Left lobe of liver (tissue), 2 donors: ENCODE results near the gene CDC42SE1. TPM values are rescaled to one million over a fixed set of nuclear protein-coding genes. Genes with fewer than 3 reads are reported as not detected.

Experiments used
- ATAC-seq: fragments of 200-7000 bp; cut with Tn5 transposase; one replicate; pipeline ENCODE4 v1.9.1; 2020; ENCODE audit warnings: mild to moderate bottlenecking, moderate library complexity
- DNase-seq: peaks from one replicate; pipeline ENCODE4 v3.0.0-alpha.2; 2020; ENCODE audit warnings: low spot score
- total RNA-seq: library from RNA; stranded (reverse); gene quantifications from one replicate; pipeline ENCODE4 v1.2.1, GENCODE V29; 2021
- donor health status: DM: no; HTN: no; CAD: no; lungs with moderate emphysema.
- donor health status: DM: no; HTN: yes; CAD: no.

The CDC42SE1 gene
- total RNA-seq, 1 donor from 2014 or later: 21.0 TPM

DNA sequence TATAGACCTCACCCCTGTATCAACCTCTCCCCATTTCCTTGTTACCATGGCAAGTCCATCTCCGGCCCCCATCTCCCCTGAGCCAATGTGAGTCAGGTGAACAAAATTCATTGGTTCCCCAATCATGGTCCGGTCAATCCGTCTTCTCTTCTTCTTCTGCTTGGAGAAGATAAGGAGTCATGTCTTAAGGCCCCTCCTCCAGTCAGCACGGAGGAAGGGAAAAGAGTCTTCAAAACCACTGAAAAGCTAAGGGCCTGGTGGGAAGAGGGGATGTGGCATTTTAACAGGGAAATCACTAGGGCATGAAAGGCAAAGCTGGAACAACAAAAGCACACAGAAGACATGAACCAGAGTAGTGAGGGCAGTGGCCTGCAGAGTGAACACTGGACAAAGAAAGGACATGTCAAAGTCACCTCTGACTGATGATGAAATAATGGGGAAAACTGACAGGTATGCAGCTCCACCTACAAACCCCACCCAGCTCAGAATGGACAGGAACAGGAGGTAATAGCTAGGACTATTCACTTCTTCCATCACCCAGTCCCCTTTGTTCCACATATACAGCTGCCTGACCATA, 4.4 kb downstream of the CDC42SE1 start:
- DNase-seq (no peak), ATAC-seq (no peak)

GRCh38 chr1:151051356-151052009, 7.9 kb downstream of the CDC42SE1 start:
- no peak for DNase-seq
- no peak for ATAC-seq

DNA sequence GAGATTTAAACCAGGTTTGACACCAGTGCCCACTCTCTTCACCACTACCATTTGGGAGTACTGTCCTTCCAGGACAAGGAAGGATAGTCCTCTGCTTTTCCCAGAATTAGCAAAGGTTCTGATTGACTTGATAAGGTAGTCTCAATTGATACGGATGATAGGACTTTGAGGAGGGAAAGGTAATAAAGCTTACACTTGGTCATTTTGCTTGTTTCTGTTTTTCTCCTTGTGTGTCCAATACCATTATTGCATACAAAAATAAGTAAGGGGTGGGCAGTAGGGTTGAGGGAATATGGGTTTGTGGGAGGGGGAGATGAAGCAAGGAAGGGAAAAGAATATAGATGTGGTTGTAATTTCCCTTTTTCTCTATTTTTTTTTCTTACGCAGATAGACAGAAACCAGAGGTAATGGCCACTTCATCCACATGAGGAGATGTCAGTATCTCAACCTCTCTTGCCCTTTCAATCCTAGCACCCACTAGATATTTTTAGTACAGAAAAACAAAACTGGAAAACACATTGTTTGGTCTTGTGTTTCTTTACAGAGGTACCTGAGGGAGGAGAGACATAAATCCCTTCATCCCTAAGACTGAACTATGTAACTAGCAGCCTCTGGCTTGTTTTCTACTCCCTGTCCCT, 9.3 kb downstream of the CDC42SE1 start:
- ATAC-seq (no peak), DNase-seq (no peak)

- no peak for DNase-seq
- no peak for ATAC-seq
Observed at GRCh38 chr1:151049458-151049857, 10.0 kb downstream of the CDC42SE1 start.

GRCh38 chr1:151048645-151049032, 10.8 kb downstream of the CDC42SE1 start:
- DNase-seq (no peak), ATAC-seq (peak; percentile 38)

GRCh38 chr1:151047925-151048644, 11.3 kb downstream of the CDC42SE1 start:
- ATAC-seq (peak; percentile 81), DNase-seq (peak; percentile 79)

GRCh38 chr1:151047591-151047924, 11.9 kb downstream of the CDC42SE1 start, which contains the start of gene C1orf56:
C1orf56 (plus strand) TSS chr1:151047751; CDS start chr1:151047848, 97 bp downstream.
- peak; percentile 80 for ATAC-seq
- peak; percentile 79 for DNase-seq

- no peak for ATAC-seq
- no peak for DNase-seq
Observed at GRCh38 chr1:151043163-151043562, 16.3 kb downstream of the CDC42SE1 start.

GRCh38 chr1:151039521-151039920, 19.9 kb downstream of the CDC42SE1 start:
- ATAC-seq: no peak
- DNase-seq: no peak

DNA sequence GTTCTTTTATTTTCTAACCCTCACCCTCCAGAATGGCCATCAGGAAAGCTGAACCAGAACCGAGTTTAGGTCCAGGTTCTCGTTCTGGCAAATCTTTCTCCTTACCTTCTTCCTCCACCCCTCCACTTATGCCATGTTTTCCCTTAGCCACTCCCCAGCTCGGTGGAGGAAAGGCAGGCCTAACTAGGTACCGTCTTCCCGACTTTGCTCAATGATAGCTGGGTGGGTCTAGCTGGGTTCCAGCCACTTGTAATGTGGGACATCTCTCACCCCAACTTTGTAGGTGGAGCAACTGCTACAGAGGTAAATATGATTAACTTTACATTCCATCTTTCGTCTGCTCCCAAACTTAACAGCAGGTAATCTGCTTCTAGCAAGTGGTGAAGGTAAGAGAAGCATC, 22.4 kb downstream of the CDC42SE1 start:
- no peak for ATAC-seq
- DNase-seq: no peak

DNA sequence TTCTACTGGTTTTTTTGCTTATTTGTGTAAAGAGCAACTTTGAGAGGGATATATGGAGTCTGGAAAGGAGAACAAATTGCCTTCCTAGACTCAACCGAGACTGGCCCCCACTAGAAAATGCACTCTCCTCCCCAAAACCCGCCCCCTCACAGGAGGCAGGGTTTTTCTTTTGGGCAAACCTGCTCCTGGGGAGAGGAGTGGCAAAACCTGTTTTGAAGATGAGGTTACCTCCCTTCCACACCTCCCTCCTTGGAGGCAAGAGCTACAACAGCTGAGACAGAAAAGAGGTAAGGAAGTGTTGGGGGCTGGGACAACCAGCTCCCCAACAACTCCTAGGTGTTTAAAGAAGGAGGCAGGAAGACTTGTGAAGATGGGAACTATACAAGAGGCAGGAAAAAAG, 23.1 kb downstream of the CDC42SE1 start, which contains the start of gene BNIPL:
TSS of gene BNIPL (plus strand) at position 231 of the 400 bp plus-strand sequence. CDS start at position 371, 140 bp downstream.
- no peak for DNase-seq
- no peak for ATAC-seq

GRCh38 chr1:151035167-151035566, 24.3 kb downstream of the CDC42SE1 start:
- no peak for ATAC-seq

GRCh38 chr1:151032164-151032563, 27.3 kb downstream of the CDC42SE1 start:
- ATAC-seq: no peak
- DNase-seq: no peak

More at GRCh38 chr1:151035167-151035566, 24.3 kb downstream of the CDC42SE1 start:
- DNase-seq: no peak

- no peak for DNase-seq
- no peak for ATAC-seq
Observed at GRCh38 chr1:151026460-151026859, 33.0 kb downstream of the CDC42SE1 start.

- ATAC-seq (peak; percentile 94), DNase-seq (peak; percentile 74)
Observed at GRCh38 chr1:151024540-151025146, 34.8 kb downstream of the CDC42SE1 start.

- peak; percentile 22 for ATAC-seq
Observed at GRCh38 chr1:151013518-151013917, 45.9 kb downstream of the CDC42SE1 start.

DNA sequence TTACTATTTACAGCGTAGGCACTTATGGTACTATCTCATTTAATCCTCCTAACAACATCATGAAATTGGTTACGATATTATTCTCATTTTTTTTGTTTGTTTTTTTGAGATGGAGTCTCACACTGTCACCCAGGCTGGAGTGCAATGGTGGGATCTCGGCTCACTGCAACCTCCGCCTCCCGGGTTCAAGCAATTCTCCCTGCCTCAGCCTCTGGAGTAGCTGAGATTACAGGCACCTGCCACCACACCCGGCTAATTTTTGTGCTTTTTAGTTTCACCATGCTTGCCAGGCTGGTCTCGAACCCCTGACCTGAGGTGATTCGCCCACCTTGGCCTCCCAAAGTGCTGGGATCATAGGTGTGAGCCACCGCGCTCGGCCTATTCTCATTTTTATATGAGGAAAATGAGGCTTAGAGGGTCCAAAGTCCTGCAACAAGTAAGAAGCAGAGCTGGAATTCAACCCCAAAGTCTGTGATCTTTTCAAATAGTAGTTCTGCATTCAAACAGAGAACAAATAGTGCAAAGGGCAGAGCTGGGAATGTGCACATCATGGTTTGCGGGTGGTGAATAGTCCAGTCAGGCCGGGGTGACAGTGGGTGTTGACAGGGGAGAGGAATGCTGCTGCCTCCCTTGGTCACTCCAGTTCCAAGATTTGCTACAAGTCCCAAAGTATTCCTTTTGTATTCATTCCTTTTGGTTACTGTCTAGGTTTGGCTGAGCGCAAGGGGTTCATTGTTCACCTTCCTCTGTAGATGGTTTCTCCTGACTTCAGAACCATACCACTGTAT, 46.5 kb downstream of the CDC42SE1 start:
- ATAC-seq (peak; percentile 71), DNase-seq (peak; percentile 84)

More at GRCh38 chr1:151013518-151013917, 45.9 kb downstream of the CDC42SE1 start:
- no peak for DNase-seq

DNA sequence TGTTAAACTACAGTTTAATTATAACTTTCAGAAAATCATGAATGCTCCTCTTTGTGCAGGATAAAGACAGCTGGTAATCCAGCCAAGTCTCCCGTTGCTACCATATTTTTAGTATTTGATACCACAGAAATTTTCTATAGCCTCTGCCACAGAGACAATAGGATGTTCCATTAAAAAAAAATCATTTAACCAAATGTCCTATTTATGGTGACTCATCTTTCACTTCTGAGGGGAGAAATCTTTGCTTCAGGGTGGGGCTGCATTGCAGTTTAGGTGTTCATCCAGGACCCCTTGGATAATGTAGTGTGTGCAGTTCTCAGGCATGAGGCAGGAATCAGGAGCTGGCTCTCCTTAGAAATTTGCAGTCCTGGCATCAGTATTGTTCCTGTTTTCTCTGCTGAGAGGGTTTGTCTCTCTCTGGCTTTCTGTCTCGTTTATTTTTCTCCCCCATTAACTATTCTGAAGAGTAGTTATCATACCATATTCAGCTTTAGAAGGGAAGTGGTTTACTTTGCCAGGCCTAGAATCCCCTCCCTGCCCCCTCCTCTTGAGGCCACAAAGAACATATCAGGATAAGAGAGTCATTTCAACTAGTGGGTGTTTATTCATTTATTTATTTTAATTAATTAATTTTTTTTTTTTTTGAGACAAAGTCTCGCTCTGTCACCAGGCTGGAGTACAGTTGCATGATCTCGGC, 48.1 kb downstream of the CDC42SE1 start:
- no peak for DNase-seq
- ATAC-seq: no peak

- DNase-seq (no peak), ATAC-seq (no peak)
Observed at GRCh38 chr1:151010346-151010726, 49.1 kb downstream of the CDC42SE1 start.
